HG03175 (cell line): ENCODE data around the gene NLGN1.
"Not testable (repeated sequence)": the region's sequence is repeated elsewhere in the genome, so short reads cannot be mapped to it uniquely, and the experiment has no call there.

Experiments used
- ATAC-seq: cut with Tn5 transposase; IDR thresholded peaks from one replicate; pipeline ENCODE4 v1.9.1; 2021; ENCODE audit warnings: mild to moderate bottlenecking, moderate library complexity; ENCODE audit not compliant: unreplicated experiment

The NLGN1 gene

GRCh38 chr3:173397161-173398110 is at the start of gene NLGN1:
TSS of gene NLGN1 (plus strand) at chr3:173397744.
- ATAC-seq, result no peak

GRCh38 chr3:173351886-173352285 is 45.7 kb upstream of the NLGN1 start:
- ATAC-seq, result no peak

GRCh38 chr3:173353137-173353536 is 44.4 kb upstream of the NLGN1 start:
- ATAC-seq, result not testable (repeated sequence)

- no peak for ATAC-seq
Observed at GRCh38 chr3:173354124-173354523, 43.4 kb upstream of the NLGN1 start.

GRCh38 chr3:173371848-173372487 is 25.6 kb upstream of the NLGN1 start:
- ATAC-seq, result no peak

- ATAC-seq, result no peak
Observed at GRCh38 chr3:173380681-173381080, 16.9 kb upstream of the NLGN1 start.

GRCh38 chr3:173381936-173382335 is 15.6 kb upstream of the NLGN1 start:
- not testable (repeated sequence) for ATAC-seq

GRCh38 chr3:173395073-173395411 is 2.5 kb upstream of the NLGN1 start:
- peak; percentile 32 for ATAC-seq

GRCh38 chr3:173395412-173396181 is 1.9 kb upstream of the NLGN1 start:
- ATAC-seq, result peak; percentile 91

- ATAC-seq, result no peak
Observed at GRCh38 chr3:173396191-173397041, 1.1 kb upstream of the NLGN1 start.

GRCh38 chr3:173398111-173398479 is 551 bp downstream of the NLGN1 start:
- ATAC-seq, result no peak

GRCh38 chr3:173399044-173399443 is 1.5 kb downstream of the NLGN1 start:
- ATAC-seq, result no peak

- no peak for ATAC-seq
Observed at GRCh38 chr3:173401369-173401768, 3.8 kb downstream of the NLGN1 start.

- ATAC-seq, result no peak
Observed at GRCh38 chr3:173402656-173403055, 5.1 kb downstream of the NLGN1 start.

- ATAC-seq, result no peak
Observed at GRCh38 chr3:173403376-173403775, 5.8 kb downstream of the NLGN1 start.

- no peak for ATAC-seq
Observed at GRCh38 chr3:173404156-173404555, 6.6 kb downstream of the NLGN1 start.

GRCh38 chr3:173410436-173410835 is 12.9 kb downstream of the NLGN1 start:
- no peak for ATAC-seq

GRCh38 chr3:173410849-173411248 is 13.3 kb downstream of the NLGN1 start:
- ATAC-seq, result no peak

GRCh38 chr3:173411375-173411973 is 13.9 kb downstream of the NLGN1 start:
- no peak for ATAC-seq

GRCh38 chr3:173416070-173416469 is 18.5 kb downstream of the NLGN1 start:
- no peak for ATAC-seq
